Right lobe of liver (tissue), 4 donors: Measurements from ENCODE around the gene ACAN.

Experiments
- POLR2A ChIP-seq: fragments of 450-650 bp; IDR thresholded peaks from one replicate; pipeline ENCODE4 v1.6.1; 2017; ENCODE audit warnings: antibody characterized with exemption, mild to moderate bottlenecking
- TF ChIP-seq, protein P1 (sequence below), 4 donors: fragments of 200-600 bp in 3 of 4; fragments of 450-650 bp in 1 of 4; IDR thresholded peaks; one replicate each; pipeline versions ENCODE4 v1.5.1 to v1.8.0; 2016 to 2022; ENCODE audit warnings: antibody characterized with exemption in 4 of 4, mild to moderate bottlenecking in 2 of 4
- donor health status: DM: no; HTN: no; CAD: no.
- donor health status: DM: no; HTN: no; CAD: no.
- donor health status: DM: no; HTN: yes; CAD: no.

DNA sequence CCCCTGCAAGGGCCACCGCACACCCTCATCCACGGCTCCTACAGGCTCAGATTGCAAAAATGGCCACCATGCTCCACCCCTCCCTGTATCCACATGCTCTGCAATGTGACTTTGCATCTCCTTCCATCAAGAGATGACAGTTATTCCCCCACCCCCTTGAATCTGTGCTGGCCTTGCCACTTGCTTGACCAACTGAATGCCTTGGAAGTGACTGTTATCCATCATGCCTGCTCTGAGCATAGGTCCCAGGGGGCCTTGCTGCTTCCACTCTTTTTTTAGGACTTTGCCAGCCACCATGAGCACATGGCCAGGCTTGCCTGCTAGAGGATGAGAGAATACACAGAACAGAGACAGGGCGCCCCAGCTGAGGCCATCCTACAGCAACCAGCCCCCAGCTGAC lies 78.5 kb downstream of the ACAN start:
- TF ChIP-seq, protein P1, sequence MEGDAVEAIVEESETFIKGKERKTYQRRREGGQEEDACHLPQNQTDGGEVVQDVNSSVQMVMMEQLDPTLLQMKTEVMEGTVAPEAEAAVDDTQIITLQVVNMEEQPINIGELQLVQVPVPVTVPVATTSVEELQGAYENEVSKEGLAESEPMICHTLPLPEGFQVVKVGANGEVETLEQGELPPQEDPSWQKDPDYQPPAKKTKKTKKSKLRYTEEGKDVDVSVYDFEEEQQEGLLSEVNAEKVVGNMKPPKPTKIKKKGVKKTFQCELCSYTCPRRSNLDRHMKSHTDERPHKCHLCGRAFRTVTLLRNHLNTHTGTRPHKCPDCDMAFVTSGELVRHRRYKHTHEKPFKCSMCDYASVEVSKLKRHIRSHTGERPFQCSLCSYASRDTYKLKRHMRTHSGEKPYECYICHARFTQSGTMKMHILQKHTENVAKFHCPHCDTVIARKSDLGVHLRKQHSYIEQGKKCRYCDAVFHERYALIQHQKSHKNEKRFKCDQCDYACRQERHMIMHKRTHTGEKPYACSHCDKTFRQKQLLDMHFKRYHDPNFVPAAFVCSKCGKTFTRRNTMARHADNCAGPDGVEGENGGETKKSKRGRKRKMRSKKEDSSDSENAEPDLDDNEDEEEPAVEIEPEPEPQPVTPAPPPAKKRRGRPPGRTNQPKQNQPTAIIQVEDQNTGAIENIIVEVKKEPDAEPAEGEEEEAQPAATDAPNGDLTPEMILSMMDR (IDR thresholded peaks at IDR 0.05) = no peak
- TF ChIP-seq POLR2A = no peak
